ENCODE data around the gene CIB1. TPM values are rescaled to one million over a fixed set of nuclear protein-coding genes. Genes with fewer than 3 reads are reported as not detected.

The CIB1 gene
- total RNA-seq, 4 donors from 2014 or later: 15.5 to 43.4 (median 30.7) TPM

DNA sequence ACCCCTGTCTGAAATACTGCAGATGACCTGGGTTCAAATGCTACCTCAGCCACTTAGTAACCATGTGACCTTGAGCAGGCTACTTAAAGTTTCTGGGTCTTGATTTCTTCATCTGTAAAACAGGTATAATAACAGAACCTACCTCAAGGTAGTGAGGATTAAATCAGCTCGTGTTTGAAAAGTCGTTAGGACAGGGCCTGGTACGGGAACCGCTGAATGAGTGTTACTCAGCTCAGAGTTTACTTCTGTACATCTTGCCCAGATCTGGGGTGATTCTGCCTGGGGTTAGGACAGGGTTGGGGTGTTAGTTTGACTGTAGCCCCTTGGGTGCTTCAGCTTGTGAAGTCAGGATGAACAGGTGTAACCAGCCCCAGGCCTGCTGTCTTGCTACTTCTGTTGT lies 30.8 kb downstream of the CIB1 start:
- intact Hi-C loops (cut with DNase I; ENCODE audit: low total_unique reads) (no loop called here), in situ Hi-C loops (cut with MboI; ENCODE audit: low sequenced_read_pairs in 4 of 4) (loop anchor here in 1 of 4 donors (25.0 kb wide), 1 partner anchor 291 kb away; the partner anchor contains the start of gene ARPIN)
- DNase-seq: no peak
- Histone ChIP-seq H3K9me3 (no peaks in the 10 kb centered on the region), H3K27me3 (no peaks in the 10 kb centered on the region), H3K36me3 (no peaks in the 10 kb centered on the region), H3K4me1 (peaks cover 9 to 13% of the 10 kb centered on the region in 2 donors), H3K4me3 (no peak overlapping the region), H3K27ac (no peak overlapping the region)
- TF ChIP-seq POLR2A (IDR thresholded peaks at IDR 0.05): no peak
- TF ChIP-seq, protein P1, sequence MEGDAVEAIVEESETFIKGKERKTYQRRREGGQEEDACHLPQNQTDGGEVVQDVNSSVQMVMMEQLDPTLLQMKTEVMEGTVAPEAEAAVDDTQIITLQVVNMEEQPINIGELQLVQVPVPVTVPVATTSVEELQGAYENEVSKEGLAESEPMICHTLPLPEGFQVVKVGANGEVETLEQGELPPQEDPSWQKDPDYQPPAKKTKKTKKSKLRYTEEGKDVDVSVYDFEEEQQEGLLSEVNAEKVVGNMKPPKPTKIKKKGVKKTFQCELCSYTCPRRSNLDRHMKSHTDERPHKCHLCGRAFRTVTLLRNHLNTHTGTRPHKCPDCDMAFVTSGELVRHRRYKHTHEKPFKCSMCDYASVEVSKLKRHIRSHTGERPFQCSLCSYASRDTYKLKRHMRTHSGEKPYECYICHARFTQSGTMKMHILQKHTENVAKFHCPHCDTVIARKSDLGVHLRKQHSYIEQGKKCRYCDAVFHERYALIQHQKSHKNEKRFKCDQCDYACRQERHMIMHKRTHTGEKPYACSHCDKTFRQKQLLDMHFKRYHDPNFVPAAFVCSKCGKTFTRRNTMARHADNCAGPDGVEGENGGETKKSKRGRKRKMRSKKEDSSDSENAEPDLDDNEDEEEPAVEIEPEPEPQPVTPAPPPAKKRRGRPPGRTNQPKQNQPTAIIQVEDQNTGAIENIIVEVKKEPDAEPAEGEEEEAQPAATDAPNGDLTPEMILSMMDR (IDR thresholded peaks at IDR 0.05 in 4 of 5, conservative IDR thresholded peaks at IDR 0.05 in 1 of 5): no peak
- ATAC-seq: no peak

- intact Hi-C loops (cut with DNase I; ENCODE audit: low total_unique reads): no loop called here
- in situ Hi-C loops (cut with MboI; ENCODE audit: low sequenced_read_pairs in 4 of 4): loop anchor here in 1 of 4 donors (25.0 kb wide), 1 partner anchor 290 kb away; the partner anchor contains the start of gene ARPIN
- no peak for DNase-seq
- peaks cover 9 to 13% of the 10 kb centered on the region in 2 donors for H3K4me1 ChIP-seq
- no peak overlapping the region for H3K27ac ChIP-seq
- H3K4me3 ChIP-seq: peak overlapping the region; percentile 62 to 91 (median 74)
- no peak for TF ChIP-seq POLR2A (IDR thresholded peaks at IDR 0.05)
- TF ChIP-seq, protein P1 (IDR thresholded peaks at IDR 0.05 in 4 of 5, conservative IDR thresholded peaks at IDR 0.05 in 1 of 5): no peak
- no peaks in the 10 kb centered on the region for H3K36me3 ChIP-seq
- H3K27me3 ChIP-seq: no peaks in the 10 kb centered on the region
- no peaks in the 10 kb centered on the region for H3K9me3 ChIP-seq
- no peak for ATAC-seq
Observed at GRCh38 chr15:90201944-90202375, 31.8 kb downstream of the CIB1 start.

DNA sequence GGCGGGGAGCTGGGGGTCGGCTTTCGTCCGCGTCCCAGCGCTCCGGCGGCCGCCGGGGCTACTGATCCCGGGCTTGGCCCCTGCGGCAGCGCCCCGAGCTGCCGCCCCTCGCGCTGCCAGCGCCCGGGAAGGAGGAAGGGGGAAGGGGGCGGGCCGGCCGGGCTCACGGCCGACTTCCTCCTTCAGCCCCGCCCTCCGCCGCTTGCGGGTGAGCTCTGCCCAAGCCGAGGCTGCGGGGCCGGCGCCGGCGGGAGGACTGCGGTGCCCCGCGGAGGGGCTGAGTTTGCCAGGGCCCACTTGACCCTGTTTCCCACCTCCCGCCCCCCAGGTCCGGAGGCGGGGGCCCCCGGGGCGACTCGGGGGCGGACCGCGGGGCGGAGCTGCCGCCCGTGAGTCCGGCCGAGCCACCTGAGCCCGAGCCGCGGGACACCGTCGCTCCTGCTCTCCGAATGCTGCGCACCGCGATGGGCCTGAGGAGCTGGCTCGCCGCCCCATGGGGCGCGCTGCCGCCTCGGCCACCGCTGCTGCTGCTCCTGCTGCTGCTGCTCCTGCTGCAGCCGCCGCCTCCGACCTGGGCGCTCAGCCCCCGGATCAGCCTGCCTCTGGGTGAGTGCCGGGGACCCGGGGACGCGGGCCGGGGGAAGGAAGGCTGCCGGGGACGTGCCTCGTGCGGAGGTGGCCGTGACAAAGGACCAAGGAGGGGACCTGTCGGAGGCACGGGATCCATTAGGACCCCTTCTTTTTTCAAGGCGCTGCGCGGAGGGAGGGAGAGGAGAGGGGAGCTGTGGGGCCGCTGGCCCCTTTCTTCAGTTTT lies 32.4 kb downstream of the CIB1 start, which contains the start of gene SEMA4B:
Gene SEMA4B (plus strand): TSS at position 201 of the 814 bp plus-strand sequence. CDS start 249 bp downstream, at position 450.
- Histone ChIP-seq H3K4me1 (peaks cover 9 to 13% of the 10 kb centered on the region in 2 donors), H3K4me3 (peak within 1 kb of the TSS; percentile 62 to 91 (median 74)), H3K36me3 (no peaks in the 10 kb centered on the region), H3K27ac (peak within 1 kb of the TSS; percentile 47 to 70 (median 60)), H3K9me3 (no peaks in the 10 kb centered on the region), H3K27me3 (no peaks in the 10 kb centered on the region)
- intact Hi-C loops (cut with DNase I; ENCODE audit: low total_unique reads) (no loop called here), in situ Hi-C loops (cut with MboI; ENCODE audit: low sequenced_read_pairs in 4 of 4) (loop anchor here in 1 of 4 donors (25.0 kb wide), 1 partner anchor 289 kb away; the partner anchor contains the start of gene ARPIN)
- DNase-seq (peak; percentile 23 to 41), ATAC-seq (peak; percentile 75 to 82)
- TF ChIP-seq, protein P1 (IDR thresholded peaks at IDR 0.05 in 4 of 5, conservative IDR thresholded peaks at IDR 0.05 in 1 of 5): peak in 1 of 5 experiments; percentile 19
- TF ChIP-seq POLR2A (IDR thresholded peaks at IDR 0.05): peak in 1 of 2 donors; percentile 16

DNA sequence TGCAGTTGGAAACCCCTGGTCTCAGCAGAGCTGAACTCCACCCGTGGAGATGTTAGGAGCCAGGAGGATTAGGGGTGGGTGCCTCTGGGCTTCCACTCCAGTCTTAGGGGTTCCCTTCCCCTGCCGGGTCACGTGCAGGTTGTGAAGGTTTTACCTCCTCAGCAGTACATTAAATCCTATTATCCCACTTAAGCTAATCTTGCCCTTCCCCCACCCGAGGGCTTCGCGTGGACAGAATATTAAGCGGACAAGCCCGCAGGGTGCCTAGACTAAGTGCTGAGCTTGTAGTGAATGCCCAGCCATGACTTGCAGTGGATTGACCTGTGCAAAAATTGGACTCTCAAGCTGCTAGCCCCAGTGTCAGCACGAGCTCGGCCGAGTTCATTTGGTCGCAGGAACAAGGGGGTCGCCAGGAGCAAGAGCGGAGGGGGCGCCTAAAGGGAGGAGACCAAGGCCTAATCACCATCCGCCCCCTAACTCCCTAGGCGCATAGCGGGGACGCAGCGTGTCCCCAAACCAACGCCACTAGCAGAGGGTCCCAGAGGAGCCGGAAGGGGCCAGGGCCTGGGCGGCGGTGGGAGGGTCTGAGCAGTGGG lies 33.1 kb downstream of the CIB1 start:
- in situ Hi-C loops (cut with MboI; ENCODE audit: low sequenced_read_pairs in 4 of 4) (loop anchor here in 1 of 4 donors (25.0 kb wide), 1 partner anchor 288 kb away; the partner anchor contains the start of gene ARPIN), intact Hi-C loops (cut with DNase I; ENCODE audit: low total_unique reads) (no loop called here)
- Histone ChIP-seq H3K27me3 (no peaks in the 10 kb centered on the region), H3K36me3 (no peaks in the 10 kb centered on the region), H3K9me3 (no peaks in the 10 kb centered on the region), H3K4me3 (peak overlapping the region; percentile 62 to 91 (median 74)), H3K4me1 (peaks cover 9 to 13% of the 10 kb centered on the region in 2 donors), H3K27ac (peak overlapping the region; percentile 47 to 70 (median 60))
- TF ChIP-seq, protein P1 (IDR thresholded peaks at IDR 0.05 in 4 of 5, conservative IDR thresholded peaks at IDR 0.05 in 1 of 5): no peak
- TF ChIP-seq POLR2A (IDR thresholded peaks at IDR 0.05): no peak
- DNase-seq (no peak), ATAC-seq (no peak)

All from gastrocnemius medialis (tissue), 4 donors.